Activated CD4-positive, alpha-beta T cell treated with anti-CD3 and anti-CD28 coated beads, Interleukin-2, amount 50 U/mL, for 24 hours (primary cell): ENCODE data around the gene COX4I2.
"Not testable (repeated sequence)": the region's sequence is repeated elsewhere in the genome, so short reads cannot be mapped to it uniquely, and the experiment has no call there.

Source experiments
- DNase-seq, 2 donors: peaks; one replicate each; pipeline ENCODE4 v3.0.0-alpha.2; 2020; ENCODE audit warnings: low read depth in 1 of 2, low spot score in 1 of 2

The COX4I2 gene

DNA sequence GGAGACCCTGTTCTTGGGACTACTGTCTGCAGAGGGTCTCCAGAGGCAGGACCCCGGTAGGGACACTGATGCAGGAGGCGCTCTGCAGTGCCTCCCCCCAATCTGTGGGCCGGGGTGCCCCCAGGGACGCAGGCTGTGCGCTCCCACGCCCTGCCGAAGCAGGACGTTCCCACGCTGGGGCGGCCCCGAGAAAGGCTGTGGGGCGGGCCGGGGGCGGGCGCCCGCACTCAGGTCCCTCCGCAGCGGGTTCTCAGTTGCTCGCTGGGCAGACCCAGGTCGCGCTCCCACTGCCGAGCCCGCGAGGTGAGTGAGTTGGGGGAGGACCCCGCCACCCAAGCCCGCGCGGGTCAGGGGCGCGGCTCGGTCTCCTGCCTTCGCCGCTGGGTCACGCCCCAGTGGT lies at the start of gene COX4I2:
Gene COX4I2, plus strand, starts transcription at position 253 of the 400 bp plus-strand sequence. CDS start 1,106 bp downstream, outside the sequence.
- DNase-seq = no peak

DNA sequence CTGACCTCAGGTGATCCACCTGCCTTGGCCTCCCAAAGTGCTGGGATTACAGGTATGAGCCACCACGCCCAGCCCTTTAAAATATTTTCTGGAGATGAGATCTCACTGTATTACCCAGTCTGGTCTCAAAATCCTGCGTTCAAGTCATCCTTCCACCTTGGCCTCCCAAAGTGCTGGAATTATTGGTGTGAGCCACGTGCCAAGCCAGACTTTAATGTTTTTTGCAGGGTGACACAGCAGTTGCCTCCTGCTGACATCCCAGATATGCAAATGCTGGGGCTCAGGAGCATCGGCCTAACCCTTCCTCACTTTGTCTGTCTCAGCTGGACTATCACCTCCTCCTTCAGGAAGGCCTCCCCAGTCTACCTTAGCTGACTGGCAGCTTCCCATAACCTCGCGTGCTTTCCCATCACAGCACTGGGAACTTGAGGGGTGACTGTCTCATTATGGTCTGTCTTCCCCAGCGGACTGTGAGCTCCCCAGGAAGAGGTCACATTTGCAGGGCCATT lies 46.9 kb upstream of the COX4I2 start:
- DNase-seq = no peak

DNA sequence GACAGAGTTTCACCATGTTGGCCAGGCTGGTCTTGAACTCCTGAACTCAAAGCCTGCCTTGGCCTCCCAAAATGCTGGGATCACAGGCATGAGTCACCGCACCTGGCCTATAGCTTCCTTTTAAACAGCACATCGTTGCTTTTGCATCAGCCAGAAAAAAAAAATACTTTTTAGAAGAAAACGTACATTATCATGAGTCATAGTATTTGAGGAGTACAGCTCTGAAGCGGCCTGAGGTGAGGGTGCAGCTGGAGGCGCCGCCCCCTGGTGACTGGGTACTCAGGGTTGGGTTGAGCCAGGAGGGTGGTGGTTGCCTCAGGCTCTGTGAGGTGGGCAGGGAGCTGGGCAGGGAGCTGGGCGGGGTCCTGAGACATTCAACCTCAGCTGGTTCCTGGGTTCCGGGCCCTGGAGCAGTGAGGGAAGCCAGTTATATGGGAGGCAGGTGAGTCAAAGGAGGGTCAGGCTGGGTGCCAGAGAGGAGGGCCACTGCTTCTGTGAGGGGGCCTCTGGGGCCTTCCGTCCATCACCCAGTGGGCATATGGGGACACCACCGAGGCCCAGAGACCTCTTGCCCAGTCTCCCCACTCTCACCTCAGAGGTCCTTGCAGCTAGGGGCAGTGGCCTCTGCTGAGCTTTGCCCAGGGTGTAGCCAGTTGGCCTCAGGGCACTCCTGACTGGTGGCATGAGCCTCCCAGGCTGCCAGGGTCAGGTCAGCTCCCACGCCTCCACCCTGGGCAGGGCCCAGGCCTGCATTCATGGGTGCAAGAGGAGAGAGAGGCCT lies 44.3 kb upstream of the COX4I2 start:
- no peak for DNase-seq

DNA sequence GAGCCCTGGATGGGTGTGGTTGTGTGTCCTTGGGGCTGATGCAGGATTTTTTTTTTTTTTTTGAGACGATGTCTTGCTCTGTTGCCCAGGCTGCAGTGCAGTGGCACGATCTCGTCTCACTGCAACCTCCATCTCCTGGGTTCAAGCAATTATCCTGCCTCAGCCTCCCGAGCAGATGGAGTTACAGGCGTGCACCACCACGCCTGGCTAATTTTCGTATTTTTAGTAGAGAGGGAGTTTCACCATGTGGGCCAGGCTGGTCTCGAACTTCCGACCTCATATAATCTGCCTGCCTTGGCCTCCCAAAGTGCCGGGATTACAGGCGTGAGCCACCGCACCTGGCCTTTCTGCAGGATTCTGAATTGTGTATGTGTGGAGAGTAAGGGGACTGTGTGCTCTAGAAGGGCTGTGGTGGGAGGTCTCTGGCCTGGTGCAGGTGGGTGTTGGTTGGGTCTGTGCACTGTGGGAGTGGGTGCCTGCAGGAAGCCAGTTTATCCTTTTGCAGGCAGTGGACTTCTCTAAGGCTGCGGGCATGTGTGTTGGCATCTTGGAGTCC lies 43.6 kb upstream of the COX4I2 start:
- no peak for DNase-seq

DNA sequence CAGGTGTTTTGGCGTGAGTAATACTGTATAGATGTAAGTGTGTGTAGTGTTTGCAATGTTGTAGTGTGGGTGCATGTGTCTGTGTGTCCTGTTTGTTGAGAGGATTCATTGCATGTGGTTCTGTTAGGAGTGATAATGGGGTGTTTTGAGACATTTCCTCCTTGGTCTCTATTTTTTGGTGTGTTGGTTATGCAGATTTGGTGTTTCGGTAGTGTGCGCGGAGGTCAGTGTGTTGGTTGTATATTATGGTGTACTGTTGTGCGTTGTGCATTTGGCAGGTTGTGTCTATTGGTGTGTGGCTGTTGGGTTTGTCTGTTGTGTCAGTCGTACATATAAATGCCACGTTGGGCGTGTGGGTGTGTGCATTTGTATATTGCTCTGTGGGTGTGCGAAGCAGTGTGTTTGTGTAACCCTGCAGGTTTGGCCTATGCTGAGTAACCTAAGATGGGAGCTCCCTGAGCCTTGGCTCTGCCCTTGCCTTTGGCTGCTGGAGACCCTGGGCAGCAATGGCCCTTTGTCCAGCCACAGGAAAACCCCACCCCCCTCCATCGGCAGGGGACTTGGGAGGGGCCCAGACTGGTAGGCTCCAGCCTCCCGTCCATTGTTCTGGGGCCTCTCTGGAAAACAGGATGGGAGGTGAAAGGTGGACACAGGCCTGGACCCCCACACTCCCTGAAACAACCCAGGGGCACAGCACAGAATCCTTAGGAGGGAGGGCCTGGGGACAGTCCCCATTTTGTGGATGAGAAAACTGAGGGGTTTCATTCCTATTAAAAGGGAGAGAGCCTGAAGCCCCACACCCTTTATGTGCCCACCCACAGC lies 42.9 kb upstream of the COX4I2 start:
- DNase-seq = no peak

DNA sequence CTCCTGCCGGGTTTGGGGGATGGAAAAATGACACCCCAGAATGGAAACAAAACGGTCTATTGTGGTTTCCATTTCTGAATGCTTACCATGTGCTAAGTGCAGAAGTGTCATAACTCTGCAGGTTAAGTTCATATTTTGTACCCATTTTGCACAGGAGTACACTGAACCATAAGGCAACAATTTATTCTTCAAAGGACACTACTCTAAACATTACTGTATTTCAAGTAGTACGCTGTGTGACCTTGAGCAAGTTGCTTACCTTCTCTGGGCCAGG lies 42.4 kb upstream of the COX4I2 start:
- no peak for DNase-seq

DNA sequence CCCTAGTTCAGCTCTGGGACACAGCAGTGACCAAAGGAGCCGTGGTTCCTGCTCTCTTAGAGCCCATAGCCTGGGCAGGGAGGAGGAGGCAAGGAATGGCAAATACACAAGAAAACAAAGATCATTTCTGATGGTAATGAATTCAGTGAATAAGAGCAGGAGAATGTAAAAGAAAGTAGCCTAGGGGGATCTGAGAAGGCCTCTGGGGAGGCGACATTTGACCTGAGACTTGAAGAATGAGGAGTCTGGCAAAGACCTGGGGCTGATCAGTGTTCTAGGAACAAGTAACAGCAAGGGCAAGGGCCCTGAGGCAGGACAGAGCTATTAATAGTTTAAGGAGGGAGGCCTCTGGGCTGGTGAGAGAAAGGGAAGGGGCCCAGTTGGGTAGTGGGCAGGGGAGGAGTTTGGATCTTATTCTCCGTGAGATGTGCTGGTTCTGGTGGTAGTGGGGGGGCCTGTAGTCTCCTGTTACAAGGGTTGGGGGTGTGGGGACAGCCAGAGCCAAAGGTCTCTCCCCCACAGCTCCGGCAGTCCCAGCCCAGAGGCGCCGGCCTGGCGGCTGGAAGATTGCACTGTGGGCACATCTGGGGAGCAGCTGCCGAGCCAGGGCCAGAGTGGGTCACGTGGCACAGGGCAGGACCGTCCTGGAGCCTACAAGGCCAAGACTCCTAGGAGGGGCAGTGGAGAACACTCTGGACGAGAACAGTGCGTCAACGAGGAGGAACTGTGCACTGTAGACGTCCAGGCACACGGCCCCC lies 41.9 kb upstream of the COX4I2 start:
- no peak for DNase-seq

DNA sequence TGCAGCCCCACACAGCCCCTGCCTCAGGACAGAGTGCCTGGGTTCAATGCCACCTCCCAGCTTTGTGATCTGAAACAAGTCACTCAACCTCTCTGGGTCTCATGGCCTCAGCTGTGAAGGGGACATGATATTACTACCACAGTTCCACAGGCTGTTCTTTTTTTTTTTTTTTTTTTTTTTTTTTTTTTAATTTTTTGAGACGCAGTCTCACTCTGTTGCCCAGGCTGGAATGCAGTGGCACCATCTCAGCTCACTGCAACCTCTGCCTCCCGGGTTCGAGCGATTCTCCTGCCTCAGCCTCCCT lies 41.3 kb upstream of the COX4I2 start:
- DNase-seq = not testable (repeated sequence)

DNA sequence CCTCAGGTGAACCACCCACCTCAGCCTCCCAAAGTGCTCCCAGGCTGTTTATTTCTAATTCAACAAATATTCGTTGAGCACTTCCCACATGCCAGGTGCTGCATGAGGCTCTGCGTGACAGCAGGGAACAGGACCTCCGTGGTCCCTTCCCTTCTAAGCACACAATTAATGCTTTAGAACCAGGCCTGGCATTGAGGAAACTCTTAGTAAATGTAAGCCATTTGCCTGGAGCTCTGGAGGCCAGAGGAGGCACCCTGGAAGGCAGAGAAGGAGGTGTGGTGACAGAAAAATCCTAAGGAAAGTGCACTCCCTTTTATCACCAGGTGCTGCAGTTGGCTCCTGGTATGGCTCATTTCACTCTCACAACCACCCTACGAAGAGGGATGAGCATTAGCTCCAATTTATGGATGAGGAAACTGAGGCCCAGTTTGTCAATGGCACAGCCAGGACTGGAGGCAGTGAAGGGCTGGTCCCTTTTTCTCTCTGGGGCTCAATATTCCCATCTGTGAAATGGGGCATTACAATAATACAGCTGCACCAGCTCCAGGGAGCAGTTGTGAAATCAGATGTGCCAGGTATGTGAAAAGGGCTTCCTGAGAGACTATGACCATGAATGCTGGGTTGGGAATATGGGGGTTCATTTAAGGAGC lies 40.8 kb upstream of the COX4I2 start:
- no peak for DNase-seq

DNA sequence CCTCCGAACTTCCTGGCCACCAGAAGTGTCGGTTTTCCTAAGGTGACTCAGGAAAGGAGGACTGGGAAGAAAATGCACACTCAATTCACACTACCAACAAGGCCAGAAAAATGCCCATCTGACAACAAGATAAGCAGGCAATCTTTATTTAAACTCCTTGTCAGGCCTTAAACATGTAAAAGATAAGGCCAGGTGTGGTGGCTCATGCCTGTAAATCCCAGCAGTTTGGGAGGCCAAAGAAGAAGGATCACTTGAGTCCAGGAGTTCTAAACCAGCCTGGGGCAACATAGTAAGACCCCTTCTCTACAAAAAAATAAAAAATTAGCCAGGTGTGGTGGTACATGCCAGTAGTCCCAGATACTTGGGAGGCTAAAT lies 40.2 kb upstream of the COX4I2 start:
- no peak for DNase-seq

DNA sequence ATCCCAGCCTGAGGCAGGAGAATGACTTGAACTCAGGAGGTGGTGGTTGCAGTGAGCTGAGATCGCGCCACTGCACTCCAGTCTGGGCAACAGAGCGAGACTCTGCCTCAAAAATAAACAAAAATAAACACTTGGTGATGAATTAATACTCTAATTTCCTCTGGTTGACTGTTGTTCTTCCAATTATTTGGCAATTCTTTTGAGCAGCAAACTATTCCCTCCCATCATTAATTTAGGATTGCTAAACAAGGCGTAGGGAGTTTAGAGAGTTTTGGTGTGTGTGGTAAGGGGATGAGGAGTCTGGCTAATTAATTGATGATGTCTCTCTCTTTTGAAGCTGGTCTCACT lies 35.3 kb upstream of the COX4I2 start:
- DNase-seq = no peak

DNA sequence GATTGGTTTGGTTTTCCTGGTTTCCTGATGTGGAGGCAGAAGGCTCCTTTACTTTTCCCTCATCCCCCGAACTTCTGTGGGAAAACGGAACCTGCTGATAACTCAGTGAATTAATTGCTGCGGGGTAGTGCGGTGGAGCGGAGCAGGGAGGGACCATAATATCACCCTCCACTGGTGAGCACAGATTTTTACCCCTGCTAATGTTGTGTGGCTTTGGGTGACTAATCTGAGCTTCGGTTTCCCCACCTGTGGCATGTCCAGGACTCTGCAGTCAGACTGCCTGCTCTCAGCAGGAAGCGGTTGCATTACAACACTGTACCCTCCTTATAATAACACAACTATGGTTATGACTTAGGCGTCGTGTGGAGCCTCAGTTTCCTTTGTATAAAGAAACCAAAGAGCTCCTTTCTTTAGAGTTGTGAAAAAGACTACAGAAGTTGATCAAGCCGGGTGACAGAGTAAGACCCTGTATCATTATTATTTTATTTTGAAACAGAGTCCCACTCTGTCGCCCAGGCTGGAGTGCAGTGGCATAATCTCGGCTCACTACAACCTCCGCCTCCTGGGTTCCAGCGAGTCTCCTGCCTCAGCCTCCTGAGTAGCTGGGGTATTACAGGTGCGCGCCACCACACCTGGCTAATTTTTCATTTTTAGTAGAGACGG lies 34.8 kb upstream of the COX4I2 start:
- DNase-seq = no peak

DNA sequence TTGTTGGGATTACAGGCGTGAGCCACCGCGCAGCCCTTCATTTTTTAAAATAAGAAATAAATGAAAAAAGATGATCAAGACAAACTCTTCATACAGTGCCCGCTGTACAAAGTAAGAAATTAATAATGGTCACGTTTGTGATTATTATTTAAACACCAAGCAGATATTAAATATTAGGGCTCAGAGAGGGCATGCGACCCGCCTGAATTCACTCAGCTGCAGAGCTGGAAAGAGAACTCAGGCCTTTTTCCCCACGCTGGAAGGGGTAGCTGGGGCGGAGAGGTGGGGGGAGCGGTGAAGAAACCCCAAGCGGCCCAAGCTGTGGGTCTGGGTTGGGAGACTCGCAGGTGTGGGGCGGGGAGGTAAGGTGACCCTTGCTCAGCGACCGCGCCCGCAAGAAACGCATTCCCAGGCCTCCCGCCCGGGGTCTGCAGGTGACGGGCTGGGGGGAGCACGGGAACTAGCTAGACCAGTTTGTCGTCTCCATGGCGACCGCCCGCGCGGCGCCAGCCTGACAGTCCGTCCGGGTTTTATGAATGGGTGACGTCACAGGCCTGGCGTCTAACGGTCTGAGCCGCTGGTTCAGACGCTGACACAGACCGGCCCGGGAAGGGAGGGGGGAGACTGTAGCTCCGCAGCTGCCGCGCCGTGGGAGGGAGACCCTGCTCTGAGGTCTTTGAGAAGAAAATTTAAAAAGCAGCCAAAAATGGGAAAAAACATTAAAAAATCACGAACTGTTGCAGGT lies 33.7 kb upstream of the COX4I2 start:
- DNase-seq = peak in 1 of 2 donors; percentile 56

DNA sequence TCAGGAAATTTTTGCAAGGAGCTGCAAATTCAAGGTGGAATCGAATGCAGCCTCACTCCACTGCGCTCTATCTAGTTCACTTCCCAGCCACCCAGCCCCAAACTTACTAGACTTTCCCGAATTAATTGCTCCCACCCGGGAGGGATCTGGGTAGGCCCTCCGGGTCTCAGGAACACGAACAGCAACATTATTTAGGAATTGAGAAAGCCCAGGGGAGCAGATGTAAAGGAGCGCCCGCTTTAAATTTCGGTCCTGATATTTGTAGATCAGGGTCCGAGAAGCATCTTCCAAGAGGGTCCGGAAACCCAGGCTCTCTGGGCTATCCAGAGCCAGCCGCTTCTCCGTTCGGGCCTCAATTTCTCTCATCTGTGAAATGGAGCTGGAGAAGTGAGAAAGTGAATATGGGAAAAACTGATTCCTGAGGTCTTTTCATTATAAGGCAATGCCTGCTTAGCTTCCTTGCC lies 33.1 kb upstream of the COX4I2 start:
- DNase-seq = no peak

DNA sequence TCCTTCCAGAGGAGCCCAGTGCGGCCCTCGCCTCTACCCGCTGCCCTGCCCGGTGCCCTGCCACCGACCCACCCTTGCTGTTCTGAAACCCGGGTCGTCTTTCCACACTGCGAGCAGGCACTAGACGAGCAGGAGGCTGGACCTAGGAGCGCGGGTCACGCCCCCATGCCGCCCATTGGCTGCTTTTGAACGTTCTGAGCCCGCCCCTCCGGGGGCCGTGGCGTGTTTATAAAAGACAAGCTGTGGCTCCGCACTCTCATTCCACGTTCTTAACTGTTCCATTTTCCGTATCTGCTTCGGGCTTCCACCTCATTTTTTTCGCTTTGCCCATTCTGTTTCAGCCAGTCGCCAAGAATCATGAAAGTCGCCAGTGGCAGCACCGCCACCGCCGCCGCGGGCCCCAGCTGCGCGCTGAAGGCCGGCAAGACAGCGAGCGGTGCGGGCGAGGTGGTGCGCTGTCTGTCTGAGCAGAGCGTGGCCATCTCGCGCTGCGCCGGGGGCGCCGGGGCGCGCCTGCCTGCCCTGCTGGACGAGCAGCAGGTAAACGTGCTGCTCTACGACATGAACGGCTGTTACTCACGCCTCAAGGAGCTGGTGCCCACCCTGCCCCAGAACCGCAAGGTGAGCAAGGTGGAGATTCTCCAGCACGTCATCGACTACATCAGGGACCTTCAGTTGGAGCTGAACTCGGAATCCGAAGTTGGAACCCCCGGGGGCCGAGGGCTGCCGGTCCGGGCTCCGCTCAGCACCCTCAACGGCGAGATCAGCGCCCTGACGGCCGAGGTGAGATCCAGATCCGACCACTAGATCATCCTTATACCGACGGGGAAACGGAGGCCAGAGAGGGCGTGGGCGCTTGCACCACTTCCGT lies 32.4 kb upstream of the COX4I2 start, which contains the start of gene ID1:
Gene ID1, plus strand, starts transcription at position 259 of the 871 bp plus-strand sequence. Its CDS starts 99 bp downstream, at position 358.
- DNase-seq = peak; percentile 70 to 81

DNA sequence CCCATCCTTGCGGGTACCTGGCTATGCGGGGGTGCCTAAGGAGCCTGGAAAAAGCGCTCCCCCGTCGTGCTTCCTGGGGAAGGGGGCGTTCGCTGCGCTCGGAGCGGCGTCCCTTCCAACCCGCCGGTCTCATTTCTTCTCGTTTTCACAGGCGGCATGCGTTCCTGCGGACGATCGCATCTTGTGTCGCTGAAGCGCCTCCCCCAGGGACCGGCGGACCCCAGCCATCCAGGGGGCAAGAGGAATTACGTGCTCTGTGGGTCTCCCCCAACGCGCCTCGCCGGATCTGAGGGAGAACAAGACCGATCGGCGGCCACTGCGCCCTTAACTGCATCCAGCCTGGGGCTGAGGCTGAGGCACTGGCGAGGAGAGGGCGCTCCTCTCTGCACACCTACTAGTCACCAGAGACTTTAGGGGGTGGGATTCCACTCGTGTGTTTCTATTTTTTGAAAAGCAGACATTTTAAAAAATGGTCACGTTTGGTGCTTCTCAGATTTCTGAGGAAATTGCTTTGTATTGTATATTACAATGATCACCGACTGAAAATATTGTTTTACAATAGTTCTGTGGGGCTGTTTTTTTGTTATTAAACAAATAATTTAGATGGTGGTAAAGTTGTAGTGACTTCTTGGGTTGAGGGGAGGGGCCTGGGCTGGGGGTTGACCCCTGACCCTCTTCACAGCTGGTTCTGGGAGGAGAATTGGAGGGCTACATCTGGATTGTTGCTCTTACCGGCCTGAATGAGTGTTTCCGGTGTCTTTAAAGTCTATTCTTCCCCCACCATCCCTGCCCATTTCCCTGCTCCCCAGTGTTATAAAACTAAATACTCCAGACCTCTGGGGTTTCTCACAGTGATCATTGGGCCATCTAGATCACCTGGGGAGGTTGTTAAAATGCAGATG lies 31.6 kb upstream of the COX4I2 start:
- DNase-seq = no peak

DNA sequence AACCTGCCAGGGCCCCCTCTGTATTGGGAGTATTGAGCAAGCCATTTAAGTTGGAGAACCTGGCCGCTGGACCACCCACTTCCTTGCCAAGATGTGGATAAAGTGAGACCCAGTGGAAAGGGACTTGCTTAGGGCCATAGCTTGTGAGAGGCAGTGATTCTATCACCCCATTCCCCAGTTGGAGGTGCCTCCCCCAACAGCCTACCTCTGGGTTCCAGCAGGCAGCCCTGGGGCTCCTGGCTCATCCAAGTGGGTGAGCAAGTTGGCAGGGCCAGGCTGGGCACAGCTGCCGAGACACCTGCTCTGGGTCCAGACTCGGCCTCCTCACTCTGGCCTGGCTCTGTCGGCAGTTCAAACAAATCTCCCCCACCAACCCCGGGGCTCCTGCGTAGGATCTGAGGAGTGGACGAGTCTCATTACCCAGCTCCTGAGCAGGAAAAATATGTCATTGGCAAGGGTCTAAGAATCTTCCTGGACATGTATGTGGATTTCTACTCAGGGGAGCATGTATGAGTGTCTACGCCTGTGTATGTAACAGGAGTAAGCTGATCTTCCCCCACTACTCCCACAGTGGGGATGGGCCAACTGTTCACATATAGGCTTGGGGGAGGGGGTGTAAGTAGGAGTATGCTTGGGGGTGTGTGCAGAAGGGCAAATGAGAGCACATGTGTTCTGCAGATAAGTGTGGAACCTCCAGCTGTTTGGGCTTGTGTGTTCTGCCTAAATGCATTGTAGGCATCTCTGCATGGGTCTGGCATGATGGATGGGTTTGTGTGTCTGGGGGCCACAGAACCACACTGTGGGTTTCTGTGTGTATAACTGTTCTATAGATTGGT lies 30.7 kb upstream of the COX4I2 start:
- DNase-seq = no peak
